Endothelial cell of umbilical vein (primary cell): ENCODE results near the gene PPP1R3A.

Experiments
- CTCF ChIP-seq, 2 donors: IDR thresholded peaks; 1 replicate in 1 of 2; 2 replicates in 1 of 2; pipeline ENCODE4 v1.5.1; 2011; ENCODE audit warnings: low read length in 2 of 2, mild to moderate bottlenecking in 2 of 2, moderate library complexity in 2 of 2, control low read depth in 1 of 2, inconsistent platforms in 1 of 2, low read depth in 1 of 2; ENCODE audit not compliant: insufficient read depth in 1 of 2; ENCODE audit errors: extremely low read depth in 1 of 2
- EZH2 ChIP-seq: IDR thresholded peaks from 2 replicates; pipeline ENCODE4 v1.6.1; 2012; ENCODE audit warnings: borderline replicate concordance, low read depth, mild to moderate bottlenecking, moderate library complexity, low read length, inconsistent platforms; ENCODE audit not compliant: severe bottlenecking
- GATA2 ChIP-seq: IDR thresholded peaks from 2 replicates; pipeline ENCODE4 v1.7.0; 2011; ENCODE audit warnings: low read depth, mild to moderate bottlenecking, moderate library complexity, mixed read lengths, low read length; ENCODE audit not compliant: insufficient read length, insufficient read depth
- POLR2AphosphoS5 ChIP-seq: IDR thresholded peaks from 2 replicates; pipeline ENCODE4 v1.6.1; 2012; ENCODE audit warnings: low read depth, mild to moderate bottlenecking, control low read depth, low read length, moderate library complexity; ENCODE audit not compliant: insufficient read depth

GRCh38 chr7:113953553-113953952, 34.7 kb upstream of the PPP1R3A start:
- no peak for TF ChIP-seq GATA2
- no peak for TF ChIP-seq CTCF (IDR thresholded peaks at IDR 0.05; ENCODE audit: extremely low read depth in 1 of 2, insufficient read depth in 1 of 2, low read depth in 1 of 2, low read length in 2 of 2)
- TF ChIP-seq EZH2: no peak
- TF ChIP-seq POLR2AphosphoS5: no peak
